MG63 (cell line): ENCODE data around the gene SERPINH1. TPM values are rescaled to one million over a fixed set of nuclear protein-coding genes. Genes with fewer than 3 reads are reported as not detected.

ENCODE experiments used
- DNase-seq: peaks from one replicate; pipeline ENCODE4 v3.0.0-alpha.2; 2020
- H3K27me3 ChIP-seq: fragments of 250-450 bp; sonication (Bioruptor Pico); 2 replicates; pipeline ENCODE4 v1.5.1; 2020; ENCODE audit warnings: mild to moderate bottlenecking, moderate library complexity
- H3K36me3 ChIP-seq: fragments of 250-450 bp; sonication (Bioruptor Pico); 2 replicates; pipeline ENCODE4 v1.5.1; 2020; ENCODE audit warnings: mild to moderate bottlenecking, moderate library complexity
- H3K4me3 ChIP-seq: fragments of 250-450 bp; sonication (Bioruptor Pico); 2 replicates; pipeline ENCODE4 v1.5.1; 2020; ENCODE audit warnings: mild to moderate bottlenecking, moderate library complexity
- H3K9me3 ChIP-seq: fragments of 250-450 bp; sonication (Bioruptor Pico); 2 replicates; pipeline ENCODE4 v1.5.1; 2020; ENCODE audit warnings: mild to moderate bottlenecking, moderate library complexity
- total RNA-seq: library from RNA; depleted of rRNA; stranded (reverse); fragments of >200 nt; shearing (Covaris generic); gene quantifications from 2 replicates; pipeline ENCODE4 v1.2.3, GENCODE V29; 2014; ENCODE audit warnings: low replicate concordance

Gene SERPINH1
- total RNA-seq, 1 experiment from 2014 or later, result 1,275 TPM

GRCh38 chr11:75543806-75544205 lies 18.2 kb upstream of the SERPINH1 start:
- no peaks in the 10 kb centered on the region for H3K36me3 ChIP-seq
- H3K9me3 ChIP-seq, result no peaks in the 10 kb centered on the region
- no peak for DNase-seq
- H3K4me3 ChIP-seq, result no peak overlapping the region
- H3K27me3 ChIP-seq, result no peaks in the 10 kb centered on the region

GRCh38 chr11:75547177-75547576 lies 14.9 kb upstream of the SERPINH1 start:
- H3K9me3 ChIP-seq, result no peaks in the 10 kb centered on the region
- no peak for DNase-seq
- H3K4me3 ChIP-seq, result no peak overlapping the region
- no peaks in the 10 kb centered on the region for H3K36me3 ChIP-seq
- H3K27me3 ChIP-seq, result no peaks in the 10 kb centered on the region

- Histone ChIP-seq H3K4me3 (no peak overlapping the region), H3K27me3 (no peaks in the 10 kb centered on the region), H3K9me3 (no peaks in the 10 kb centered on the region), H3K36me3 (no peaks in the 10 kb centered on the region)
- peak; percentile 62 for DNase-seq
These were observed 14.4 kb upstream of the SERPINH1 start for GRCh38 chr11:75547617-75548058.

- Histone ChIP-seq H3K9me3 (no peaks in the 10 kb centered on the region), H3K4me3 (no peak overlapping the region), H3K27me3 (no peaks in the 10 kb centered on the region), H3K36me3 (no peaks in the 10 kb centered on the region)
- no peak for DNase-seq
These were observed 13.3 kb upstream of the SERPINH1 start for GRCh38 chr11:75548595-75549272.

GRCh38 chr11:75549370-75549958 lies 12.6 kb upstream of the SERPINH1 start:
- H3K36me3 ChIP-seq, result no peaks in the 10 kb centered on the region
- H3K9me3 ChIP-seq, result no peaks in the 10 kb centered on the region
- no peaks in the 10 kb centered on the region for H3K27me3 ChIP-seq
- DNase-seq, result no peak
- no peak overlapping the region for H3K4me3 ChIP-seq

- DNase-seq, result no peak
- Histone ChIP-seq H3K27me3 (no peaks in the 10 kb centered on the region), H3K4me3 (no peak overlapping the region), H3K36me3 (no peaks in the 10 kb centered on the region), H3K9me3 (no peaks in the 10 kb centered on the region)
These were observed 8.9 kb upstream of the SERPINH1 start for GRCh38 chr11:75553182-75553581.

GRCh38 chr11:75553889-75554257 lies 8.2 kb upstream of the SERPINH1 start:
- Histone ChIP-seq H3K27me3 (no peaks in the 10 kb centered on the region), H3K36me3 (no peaks in the 10 kb centered on the region)

GRCh38 chr11:75554258-75555022 lies 7.6 kb upstream of the SERPINH1 start:
- peak overlapping the region; percentile 24 for H3K4me3 ChIP-seq
- no peaks in the 10 kb centered on the region for H3K36me3 ChIP-seq
- no peaks in the 10 kb centered on the region for H3K27me3 ChIP-seq
- peak; percentile 100 for DNase-seq
- H3K9me3 ChIP-seq, result no peaks in the 10 kb centered on the region

More at GRCh38 chr11:75553889-75554257, 8.2 kb upstream of the SERPINH1 start:
- no peak for DNase-seq
- Histone ChIP-seq H3K4me3 (no peak overlapping the region), H3K9me3 (no peaks in the 10 kb centered on the region)

- DNase-seq, result no peak
- Histone ChIP-seq H3K4me3 (peak overlapping the region; percentile 24; the same call in 1 of the 2 replicates), H3K9me3 (no peaks in the 10 kb centered on the region), H3K36me3 (no peaks in the 10 kb centered on the region), H3K27me3 (no peaks in the 10 kb centered on the region)
These were observed 6.8 kb upstream of the SERPINH1 start for GRCh38 chr11:75555079-75555811.

- no peak overlapping the region for H3K4me3 ChIP-seq
- no peak for DNase-seq
- H3K36me3 ChIP-seq, result no peaks in the 10 kb centered on the region
- H3K9me3 ChIP-seq, result no peaks in the 10 kb centered on the region
- H3K27me3 ChIP-seq, result no peaks in the 10 kb centered on the region
These were observed 5.8 kb upstream of the SERPINH1 start for GRCh38 chr11:75556275-75556674.

- Histone ChIP-seq H3K27me3 (no peaks in the 10 kb centered on the region), H3K9me3 (no peaks in the 10 kb centered on the region), H3K36me3 (peaks cover 5% of the 10 kb centered on the region), H3K4me3 (no peak overlapping the region)
- peak; percentile 94 for DNase-seq
These were observed 4.2 kb upstream of the SERPINH1 start for GRCh38 chr11:75557666-75558494.

- Histone ChIP-seq H3K27me3 (no peaks in the 10 kb centered on the region), H3K36me3 (peaks cover 18% of the 10 kb centered on the region), H3K4me3 (peak overlapping the region; percentile 1; the same call in 1 of the 2 replicates), H3K9me3 (no peaks in the 10 kb centered on the region)
- DNase-seq, result peak; percentile 78
These were observed 2.9 kb upstream of the SERPINH1 start for GRCh38 chr11:75558939-75559843.

- DNase-seq, result no peak
- H3K27me3 ChIP-seq, result no peaks in the 10 kb centered on the region
- peaks cover 31% of the 10 kb centered on the region for H3K36me3 ChIP-seq
- no peaks in the 10 kb centered on the region for H3K9me3 ChIP-seq
- no peak overlapping the region for H3K4me3 ChIP-seq
These were observed 1.4 kb upstream of the SERPINH1 start for GRCh38 chr11:75560644-75561043.

GRCh38 chr11:75561426-75562047 lies 516 bp upstream of the SERPINH1 start:
- Histone ChIP-seq H3K27me3 (no peaks in the 10 kb centered on the region), H3K4me3 (peak overlapping the region; percentile 94), H3K9me3 (no peaks in the 10 kb centered on the region), H3K36me3 (peaks cover 38% of the 10 kb centered on the region)
- no peak for DNase-seq
